BE2C (cell line): Measurements from ENCODE around the gene WBP1.

Experiments
- DNase-seq: peaks from one replicate; pipeline ENCODE4 v3.0.0-alpha.2; 2020
- H3K27me3 ChIP-seq: fragments of 250-450 bp; sonication (Bioruptor Pico); 2 replicates; pipeline ENCODE4 v1.5.1; 2020; ENCODE audit warnings: mild to moderate bottlenecking
- H3K36me3 ChIP-seq: fragments of 250-450 bp; sonication (Bioruptor Pico); 2 replicates; pipeline ENCODE4 v1.5.1; 2020; ENCODE audit warnings: mild to moderate bottlenecking
- H3K4me1 ChIP-seq: fragments of 250-450 bp; sonication (Bioruptor Pico); 2 replicates; pipeline ENCODE4 v1.5.1; 2020
- H3K4me3 ChIP-seq: 2 replicates; pipeline ENCODE4 v1.5.1; 2011; ENCODE audit warnings: low read depth, low read length
- H3K9me3 ChIP-seq: fragments of 250-450 bp; sonication (Bioruptor Pico); 2 replicates; pipeline ENCODE4 v1.5.1; 2020
- TF ChIP-seq, protein P1 (sequence below): IDR thresholded peaks from 2 replicates; pipeline ENCODE4 v1.5.1; 2012; ENCODE audit warnings: mild to moderate bottlenecking, low read depth, low read length

Gene WBP1

DNA sequence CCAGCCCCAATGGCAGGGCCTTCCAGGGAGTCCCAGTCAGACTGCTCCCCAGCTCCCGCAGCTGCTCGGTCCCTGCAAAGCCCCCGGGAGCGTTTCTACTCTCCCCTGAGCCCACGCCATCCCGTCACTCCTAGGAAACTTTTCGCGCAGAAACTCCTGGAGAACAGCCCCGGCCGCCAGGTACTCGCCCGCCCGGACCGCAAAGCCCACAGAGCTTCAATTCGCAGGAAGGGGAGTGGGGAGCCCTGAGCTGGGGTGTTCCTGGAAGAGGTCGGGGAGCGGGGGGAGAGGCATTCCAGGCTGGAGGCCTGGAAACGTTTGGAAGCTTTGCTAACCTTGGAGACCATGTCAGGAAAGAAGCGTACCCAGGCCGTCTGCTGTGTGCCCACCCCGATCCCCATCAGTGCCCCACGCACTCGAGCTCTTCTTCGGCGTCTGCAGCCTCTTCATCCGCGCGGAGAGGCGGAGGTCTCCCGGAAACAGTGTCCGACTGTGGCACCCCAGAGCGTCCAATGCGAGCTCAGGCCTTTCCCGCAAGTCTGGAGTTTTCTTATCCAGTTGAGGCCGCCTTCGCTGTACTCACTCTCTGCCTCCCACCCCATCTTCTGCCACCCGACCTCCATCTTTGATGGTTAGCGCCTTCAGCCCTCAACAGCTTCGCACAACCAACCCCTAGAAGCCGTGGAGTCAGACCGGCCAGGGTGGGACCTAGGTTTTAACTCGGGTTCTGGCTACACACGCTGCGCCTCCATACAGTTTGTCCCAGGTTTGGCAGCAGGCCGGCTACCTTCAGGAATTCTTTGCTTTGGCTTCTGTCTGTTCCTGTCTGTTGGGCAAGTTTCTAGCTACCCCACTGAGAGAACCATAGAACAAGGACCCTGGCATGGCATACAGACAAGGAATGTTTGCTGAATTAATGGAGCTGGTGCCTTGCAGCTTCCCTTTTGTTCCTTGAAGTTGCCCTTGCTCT lies 45.6 kb downstream of the WBP1 start:
- Histone ChIP-seq H3K27me3 (no peaks in the 10 kb centered on the region), H3K36me3 (peaks cover 26% of the 10 kb centered on the region), H3K9me3 (no peaks in the 10 kb centered on the region), H3K4me3 (no peak overlapping the region), H3K4me1 (peaks cover 10% of the 10 kb centered on the region)
- TF ChIP-seq, protein P1, sequence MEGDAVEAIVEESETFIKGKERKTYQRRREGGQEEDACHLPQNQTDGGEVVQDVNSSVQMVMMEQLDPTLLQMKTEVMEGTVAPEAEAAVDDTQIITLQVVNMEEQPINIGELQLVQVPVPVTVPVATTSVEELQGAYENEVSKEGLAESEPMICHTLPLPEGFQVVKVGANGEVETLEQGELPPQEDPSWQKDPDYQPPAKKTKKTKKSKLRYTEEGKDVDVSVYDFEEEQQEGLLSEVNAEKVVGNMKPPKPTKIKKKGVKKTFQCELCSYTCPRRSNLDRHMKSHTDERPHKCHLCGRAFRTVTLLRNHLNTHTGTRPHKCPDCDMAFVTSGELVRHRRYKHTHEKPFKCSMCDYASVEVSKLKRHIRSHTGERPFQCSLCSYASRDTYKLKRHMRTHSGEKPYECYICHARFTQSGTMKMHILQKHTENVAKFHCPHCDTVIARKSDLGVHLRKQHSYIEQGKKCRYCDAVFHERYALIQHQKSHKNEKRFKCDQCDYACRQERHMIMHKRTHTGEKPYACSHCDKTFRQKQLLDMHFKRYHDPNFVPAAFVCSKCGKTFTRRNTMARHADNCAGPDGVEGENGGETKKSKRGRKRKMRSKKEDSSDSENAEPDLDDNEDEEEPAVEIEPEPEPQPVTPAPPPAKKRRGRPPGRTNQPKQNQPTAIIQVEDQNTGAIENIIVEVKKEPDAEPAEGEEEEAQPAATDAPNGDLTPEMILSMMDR, result no peak
- DNase-seq, result no peak

DNA sequence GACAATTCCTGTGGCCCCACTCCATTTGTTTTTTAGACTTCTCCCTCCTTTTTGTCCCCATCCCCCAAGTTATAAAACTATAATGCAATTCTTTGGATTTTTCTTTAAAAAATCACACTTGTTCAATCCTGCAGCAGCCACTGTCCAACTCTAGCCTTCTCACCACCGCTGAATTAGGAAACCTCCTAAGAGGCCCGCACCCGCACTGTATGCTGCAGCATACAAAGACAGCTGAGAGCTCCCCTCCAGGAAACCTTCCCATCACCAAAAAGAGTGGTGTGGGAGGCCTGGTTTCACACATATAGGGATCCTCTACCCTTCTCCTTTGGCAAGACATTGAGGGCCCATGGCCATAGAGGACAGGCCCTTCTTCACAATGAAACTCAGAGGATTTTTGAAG lies 46.4 kb downstream of the WBP1 start:
- TF ChIP-seq, protein P1, result no peak
- Histone ChIP-seq H3K9me3 (no peaks in the 10 kb centered on the region), H3K27me3 (no peaks in the 10 kb centered on the region), H3K4me3 (no peak overlapping the region), H3K4me1 (peaks cover 11% of the 10 kb centered on the region), H3K36me3 (peaks cover 26% of the 10 kb centered on the region)
- no peak for DNase-seq

DNA sequence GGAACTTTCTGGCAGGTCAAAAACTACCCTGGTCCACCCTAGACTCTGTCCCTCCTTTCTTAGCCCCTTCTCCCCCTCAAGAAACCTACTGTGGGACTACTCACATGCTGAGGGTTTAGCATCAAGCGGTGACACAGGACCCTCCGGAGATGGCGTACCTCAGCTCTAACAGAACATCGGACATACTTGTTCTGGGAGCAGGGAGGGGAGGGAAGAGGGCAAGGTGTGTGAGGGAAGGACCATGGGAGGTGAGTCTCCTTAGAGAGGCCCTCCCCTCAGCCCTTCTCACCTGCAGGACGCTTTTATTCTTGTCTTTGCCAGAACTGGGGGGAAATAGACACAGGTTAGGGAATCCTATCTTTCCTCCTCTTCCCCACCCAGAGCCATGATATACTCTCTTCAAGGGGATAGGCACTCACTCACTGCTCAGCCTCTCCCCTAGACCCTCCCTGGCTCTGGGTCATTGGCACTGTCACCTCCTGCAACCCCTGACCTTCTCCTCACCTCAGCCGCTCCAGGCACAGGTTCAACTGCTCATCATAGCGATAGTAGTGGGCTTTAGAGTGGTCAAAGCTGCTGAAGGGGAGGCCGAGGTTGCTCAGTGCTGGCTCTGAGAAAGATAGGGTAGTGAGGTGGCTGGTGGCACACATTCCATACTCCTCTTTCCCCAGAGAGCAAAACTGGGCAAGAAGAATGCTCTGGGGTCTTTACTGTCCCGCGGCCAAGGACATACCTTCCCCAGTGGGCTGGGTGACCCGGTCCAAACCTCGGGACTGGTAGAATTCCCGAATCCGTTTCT lies 47.4 kb downstream of the WBP1 start:
- DNase-seq, result no peak
- H3K4me1 ChIP-seq, result peaks cover 9% of the 10 kb centered on the region
- H3K9me3 ChIP-seq, result no peaks in the 10 kb centered on the region
- H3K36me3 ChIP-seq, result peaks cover 26% of the 10 kb centered on the region
- H3K4me3 ChIP-seq, result peak overlapping the region; percentile 75
- TF ChIP-seq, protein P1, result no peak
- no peaks in the 10 kb centered on the region for H3K27me3 ChIP-seq

DNA sequence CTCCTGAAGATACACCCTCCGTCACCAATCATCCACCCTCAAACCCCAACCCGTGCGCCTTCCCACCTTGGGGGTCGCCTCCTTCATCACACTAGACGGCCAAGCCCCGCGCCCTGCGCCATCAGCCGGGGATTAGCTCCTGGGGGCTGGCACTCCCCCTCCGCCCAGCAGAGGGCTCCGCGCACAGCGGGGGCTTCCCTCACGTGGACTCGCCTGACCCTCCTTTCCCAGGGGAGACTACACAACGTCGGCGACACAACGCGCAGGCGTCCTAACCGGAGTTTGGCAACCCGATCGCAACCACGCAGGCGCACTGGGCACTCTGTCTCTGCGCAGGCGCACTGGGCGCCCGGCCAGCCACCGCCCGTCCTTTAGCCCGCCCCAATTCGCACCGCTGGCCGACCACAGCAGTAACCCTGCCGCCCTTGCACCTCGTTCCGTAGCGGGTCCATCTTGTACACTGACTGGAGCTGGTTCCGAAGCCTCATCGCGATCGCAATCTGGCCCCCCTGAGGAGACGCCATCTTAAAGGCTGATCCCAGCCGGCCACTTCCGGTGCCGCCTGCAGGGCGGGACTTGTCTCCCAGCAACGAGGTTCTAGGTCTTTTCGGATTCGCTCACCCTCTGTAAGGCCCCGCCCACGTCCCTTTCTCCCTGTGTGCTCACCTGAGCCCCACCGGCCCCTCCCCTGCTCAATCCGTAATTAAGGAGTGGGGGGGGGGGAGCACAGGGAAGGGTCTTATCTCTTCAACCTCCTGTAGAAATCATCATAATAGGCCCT lies 49.1 kb downstream of the WBP1 start, which contains the start of gene PCGF1:
Gene PCGF1, minus strand, starts transcription at position 551 of the 781 bp plus-strand sequence. Its CDS starts 27 bp downstream, at position 524.
- H3K27me3 ChIP-seq, result no peaks in the 10 kb centered on the region
- H3K9me3 ChIP-seq, result no peaks in the 10 kb centered on the region
- TF ChIP-seq, protein P1, result peak; percentile 61

DNA sequence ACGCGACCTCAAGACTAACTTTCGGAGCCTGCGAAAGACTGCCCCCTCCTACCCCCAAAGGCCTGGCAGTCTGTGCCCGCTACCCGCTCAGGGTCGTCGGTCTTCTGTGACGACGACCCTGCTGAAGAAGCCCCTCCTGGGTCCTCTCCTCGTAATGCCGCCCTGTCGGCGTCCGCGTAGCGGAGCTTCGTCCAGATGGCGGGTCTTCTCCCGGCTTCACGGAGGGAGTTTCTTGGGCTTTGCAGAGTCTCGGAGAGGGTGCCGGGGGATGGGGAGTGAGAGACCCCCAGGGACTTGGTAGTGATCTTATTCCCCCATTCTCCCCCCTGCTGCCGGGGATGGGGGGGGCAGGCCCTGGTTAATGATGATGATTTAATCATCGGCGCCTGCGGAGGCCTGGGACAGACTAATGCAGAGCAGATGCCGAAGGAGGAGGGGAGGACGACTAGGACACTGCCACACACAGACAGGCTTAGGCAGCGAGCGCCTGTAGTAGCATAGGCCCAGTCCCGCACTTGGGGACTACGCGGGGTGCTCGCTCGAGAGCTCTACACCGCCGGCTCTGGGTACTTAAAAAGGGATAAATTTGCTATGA lies 49.8 kb downstream of the WBP1 start:
- no peaks in the 10 kb centered on the region for H3K9me3 ChIP-seq
- H3K4me3 ChIP-seq, result peak overlapping the region; percentile 75
- peaks cover 26% of the 10 kb centered on the region for H3K36me3 ChIP-seq
- H3K4me1 ChIP-seq, result peaks cover 11% of the 10 kb centered on the region
- DNase-seq, result peak; percentile 91
- no peaks in the 10 kb centered on the region for H3K27me3 ChIP-seq
- TF ChIP-seq, protein P1, result no peak

More for the DNA sequence above, 49.1 kb downstream of the WBP1 start, which contains the start of gene PCGF1:
- Histone ChIP-seq H3K4me1 (peaks cover 6% of the 10 kb centered on the region), H3K36me3 (peaks cover 26% of the 10 kb centered on the region), H3K4me3 (peak within 1 kb of the TSS; percentile 75)
- DNase-seq, result peak; percentile 95
